ENCODE results near the gene ELAVL2. TPM values are rescaled to one million over a fixed set of nuclear protein-coding genes. Genes with fewer than 3 reads are reported as not detected.

The ELAVL2 gene
- total and polyA plus RNA-seq, 3 donors from 2014 or later: 52.7 to 77.0 (median 75.7) TPM

- intact Hi-C loops (cut with DNase I; ENCODE audit: low total_unique reads): no loop called here
- 63 to 85% methylated on average over 2 of the region's 2 CpGs for WGBS, 2 donors
Measured at GRCh38 chr9:23733495-23734078, 92.5 kb downstream of the ELAVL2 start.

GRCh38 chr9:23731353-23731752, 94.7 kb downstream of the ELAVL2 start:
- no peak for DNase-seq
- Histone ChIP-seq H3K27me3 (no peaks in the 10 kb centered on the region), H3K27ac (no peak overlapping the region), H3K4me3 (no peak overlapping the region), H3K9me3 (no peaks in the 10 kb centered on the region), H3K36me3 (ENCODE audit: low read depth, missing control alignments) (no peaks in the 10 kb centered on the region), H3K4me1 (no peaks in the 10 kb centered on the region)
- intact Hi-C loops (cut with DNase I; ENCODE audit: low total_unique reads): no loop called here
- 47% methylated on average over 3 of the region's 3 CpGs for WGBS, 2 donors
- TF ChIP-seq POLR2A (IDR thresholded peaks at IDR 0.05): no peak
- no peak for TF ChIP-seq CTCF (IDR thresholded peaks at IDR 0.05)

More at GRCh38 chr9:23733495-23734078, 92.5 kb downstream of the ELAVL2 start:
- Histone ChIP-seq H3K36me3 (ENCODE audit: low read depth, missing control alignments) (no peaks in the 10 kb centered on the region), H3K9me3 (no peaks in the 10 kb centered on the region), H3K4me1 (no peaks in the 10 kb centered on the region), H3K27me3 (no peaks in the 10 kb centered on the region), H3K4me3 (no peak overlapping the region), H3K27ac (no peak overlapping the region)
- no peak for DNase-seq
- TF ChIP-seq POLR2A (IDR thresholded peaks at IDR 0.05): no peak
- TF ChIP-seq CTCF (IDR thresholded peaks at IDR 0.05): no peak

GRCh38 chr9:23730364-23730763, 95.7 kb downstream of the ELAVL2 start:
- H3K36me3 ChIP-seq (ENCODE audit: low read depth, missing control alignments): no peaks in the 10 kb centered on the region
- no peaks in the 10 kb centered on the region for H3K9me3 ChIP-seq
- H3K27me3 ChIP-seq: no peaks in the 10 kb centered on the region
- H3K4me3 ChIP-seq: no peak overlapping the region
- TF ChIP-seq CTCF (IDR thresholded peaks at IDR 0.05): no peak
- TF ChIP-seq POLR2A (IDR thresholded peaks at IDR 0.05): no peak
- intact Hi-C loops (cut with DNase I; ENCODE audit: low total_unique reads): no loop called here
- H3K4me1 ChIP-seq: no peaks in the 10 kb centered on the region
- 69 to 77% methylated on average over 2 of the region's 2 CpGs for WGBS, 2 donors
- no peak for DNase-seq
- H3K27ac ChIP-seq: no peak overlapping the region

- Histone ChIP-seq H3K9me3 (no peaks in the 10 kb centered on the region), H3K4me3 (no peak overlapping the region), H3K4me1 (no peaks in the 10 kb centered on the region), H3K27me3 (no peaks in the 10 kb centered on the region), H3K36me3 (ENCODE audit: low read depth, missing control alignments) (no peaks in the 10 kb centered on the region), H3K27ac (no peak overlapping the region)
- DNase-seq: no peak
- TF ChIP-seq CTCF (IDR thresholded peaks at IDR 0.05) (no peak), POLR2A (IDR thresholded peaks at IDR 0.05) (no peak)
- WGBS, 2 donors: 61 to 77% methylated on average over 2 of the region's 2 CpGs
- intact Hi-C loops (cut with DNase I; ENCODE audit: low total_unique reads): no loop called here
Measured at GRCh38 chr9:23728736-23729135, 97.3 kb downstream of the ELAVL2 start.

GRCh38 chr9:23725279-23725946, 100.6 kb downstream of the ELAVL2 start:
- 74 to 85% methylated on average over 6 of the region's 6 CpGs for WGBS, 2 donors
- no peak overlapping the region for H3K4me3 ChIP-seq
- H3K4me1 ChIP-seq: no peaks in the 10 kb centered on the region
- intact Hi-C loops (cut with DNase I; ENCODE audit: low total_unique reads): no loop called here
- no peaks in the 10 kb centered on the region for H3K9me3 ChIP-seq
- TF ChIP-seq POLR2A (IDR thresholded peaks at IDR 0.05) (no peak), CTCF (IDR thresholded peaks at IDR 0.05) (no peak)
- no peak for DNase-seq
- no peaks in the 10 kb centered on the region for H3K27me3 ChIP-seq
- H3K27ac ChIP-seq: no peak overlapping the region
- no peaks in the 10 kb centered on the region for H3K36me3 ChIP-seq (ENCODE audit: low read depth, missing control alignments)
